Measurements from ENCODE around the gene CFAP58.

GRCh38 chr10:104326991-104327610, 26.5 kb upstream of the CFAP58 start:
- TF ChIP-seq GATA2 (IDR thresholded peaks at IDR 0.05; ENCODE audit: low read depth, low read length), result no peak
- TF ChIP-seq GATA3 (IDR thresholded peaks at IDR 0.05; ENCODE audit: low read depth, low read length), result no peak

Measured in SH-SY5Y (cell line).